ENCODE data around the gene IL6. TPM values are rescaled to one million over a fixed set of nuclear protein-coding genes. Genes with fewer than 3 reads are reported as not detected.

Gene IL6
- total RNA-seq, 1 experiment from 2014 or later, result 0.52 TPM

- no peak overlapping the region for H3K27ac Mint-ChIP-seq
- H3K27me3 Mint-ChIP-seq (ENCODE audit: low read depth), result no peaks in the 10 kb centered on the region
- peaks cover 34% of the 10 kb centered on the region for H3K4me1 Mint-ChIP-seq
- DNase-seq (ENCODE audit: low spot score), result no peak
- H3K4me3 Mint-ChIP-seq, result no peak overlapping the region
- CTCF ChIA-PET, result no interaction called here
- ATAC-seq, result no peak
- no peaks in the 10 kb centered on the region for H3K36me3 Mint-ChIP-seq
- TF ChIP-seq HMGA2 (CRISPR knock-in tag; IDR thresholded peaks at IDR 0.05) (no peak), IRF1 (CRISPR knock-in tag; IDR thresholded peaks at IDR 0.05) (no peak)
- no peaks in the 10 kb centered on the region for H3K9me3 Mint-ChIP-seq
- POLR2A ChIA-PET, result no interaction called here
These were observed 11.0 kb upstream of the IL6 start for GRCh38 chr7:22715969-22716368.

- POLR2A ChIA-PET, result no interaction called here
- TF ChIP-seq GRHL2 (CRISPR knock-in tag; IDR thresholded peaks at IDR 0.05; ENCODE audit: insufficient replicate concordance, severe bottlenecking) (no peak), ZNF416 (CRISPR knock-in tag; IDR thresholded peaks at IDR 0.05) (no peak), ZNF281 (CRISPR knock-in tag; IDR thresholded peaks at IDR 0.05) (no peak)
- Mint-ChIP-seq H3K4me3 (no peak overlapping the region), H3K27me3 (ENCODE audit: low read depth) (no peaks in the 10 kb centered on the region), H3K4me1 (peaks cover 34% of the 10 kb centered on the region), H3K36me3 (no peaks in the 10 kb centered on the region), H3K27ac (no peak overlapping the region), H3K9me3 (no peaks in the 10 kb centered on the region)
- ATAC-seq, result no peak
- CTCF ChIA-PET, result interaction anchor here (1.4 kb wide), 1 partner anchor 9 kb away, joined by 3 read pairs; the partner anchor contains the start of gene IL6
- no peak for DNase-seq (ENCODE audit: low spot score)
These were observed 9.2 kb upstream of the IL6 start for GRCh38 chr7:22717760-22718159.

GRCh38 chr7:22718200-22718711 is 8.7 kb upstream of the IL6 start:
- no peak for DNase-seq (ENCODE audit: low spot score)
- H3K9me3 Mint-ChIP-seq, result no peaks in the 10 kb centered on the region
- TF ChIP-seq E2F1 (CRISPR knock-in tag; IDR thresholded peaks at IDR 0.05) (no peak), FOXJ3 (CRISPR knock-in tag; IDR thresholded peaks at IDR 0.05; ENCODE audit: borderline replicate concordance) (no peak), ZNF219 (CRISPR knock-in tag; IDR thresholded peaks at IDR 0.05; ENCODE audit: borderline replicate concordance) (no peak), TCF7 (CRISPR knock-in tag; IDR thresholded peaks at IDR 0.05; ENCODE audit: low read depth) (no peak), STAT6 (CRISPR knock-in tag; conservative IDR thresholded peaks at IDR 0.05; ENCODE audit: low read depth) (no peak), PREB (CRISPR knock-in tag; IDR thresholded peaks at IDR 0.05; ENCODE audit: borderline replicate concordance) (no peak), MXD4 (CRISPR knock-in tag; IDR thresholded peaks at IDR 0.05; ENCODE audit: borderline replicate concordance) (no peak), RELA (CRISPR knock-in tag; IDR thresholded peaks at IDR 0.05; ENCODE audit: borderline replicate concordance) (no peak), ATF3 (CRISPR knock-in tag; conservative IDR thresholded peaks at IDR 0.05) (no peak), ZNF317 (CRISPR knock-in tag; IDR thresholded peaks at IDR 0.05; ENCODE audit: borderline replicate concordance, low read depth) (no peak), USF2 (CRISPR knock-in tag; IDR thresholded peaks at IDR 0.05) (no peak)
- no peak overlapping the region for H3K27ac Mint-ChIP-seq
- H3K4me3 Mint-ChIP-seq, result no peak overlapping the region
- no peak for ATAC-seq
- ChIA-PET POLR2A (no interaction called here), CTCF (interaction anchor here (1.1 kb wide), 2 partner anchors 9 to 58 kb away, joined by 4 to 5 read pairs; partner anchors contain the start of gene IL6)
- peaks cover 34% of the 10 kb centered on the region for H3K4me1 Mint-ChIP-seq
- H3K27me3 Mint-ChIP-seq (ENCODE audit: low read depth), result no peaks in the 10 kb centered on the region
- H3K36me3 Mint-ChIP-seq, result no peaks in the 10 kb centered on the region

All from WTC11 (cell line).